ENCODE results near the gene CCDC146. TPM values are rescaled to one million over a fixed set of nuclear protein-coding genes. Genes with fewer than 3 reads are reported as not detected.
A peak's percentile ranks its signal among the peaks of the same experiment; 100 is the strongest.

Gene CCDC146
- total RNA-seq, 1 experiment from 2014 or later, result 4.7 TPM

DNA sequence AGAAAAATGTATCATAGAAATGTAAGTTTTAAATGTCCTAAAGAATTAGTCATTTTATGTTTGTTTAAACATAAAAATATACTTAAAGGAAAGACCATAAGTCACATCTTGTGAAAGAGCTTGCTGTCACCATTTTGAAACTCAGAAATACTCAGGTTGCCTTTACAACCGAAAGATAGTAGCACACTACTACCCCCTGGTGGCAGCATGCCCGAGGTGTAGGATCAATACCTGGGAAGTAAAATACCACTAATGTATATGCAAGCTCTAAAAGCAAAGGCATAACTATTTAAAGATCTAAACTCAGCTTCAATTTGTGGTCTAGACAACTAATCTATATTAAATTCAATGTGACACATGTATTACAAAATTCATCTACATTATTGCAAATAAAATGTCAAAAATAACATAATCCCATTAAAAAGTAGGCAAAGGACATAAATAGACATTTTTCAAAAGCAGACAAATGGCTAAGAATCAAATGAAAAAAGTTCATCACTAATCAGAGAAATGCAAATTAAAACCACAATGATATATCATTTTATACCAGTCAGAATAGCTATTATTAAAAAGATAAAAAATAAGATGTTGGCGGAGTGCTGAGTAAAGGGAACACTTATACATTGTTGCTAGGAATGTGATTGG, 124.9 kb downstream of the CCDC146 start:
- Histone ChIP-seq H3K79me2 (ENCODE audit: low read length) (no peaks in the 10 kb centered on the region), H3K27me3 (ENCODE audit: low read length) (no peaks in the 10 kb centered on the region), H3K4me3 (ENCODE audit: low read length) (no peak overlapping the region), H3K36me3 (ENCODE audit: low read depth, low read length) (no peaks in the 10 kb centered on the region), H3K9ac (ENCODE audit: low read length) (no peak overlapping the region), H4K20me1 (ENCODE audit: low read length) (no peaks in the 10 kb centered on the region), H3K4me1 (ENCODE audit: insufficient read depth, low read length) (no peaks in the 10 kb centered on the region; the same call in 1 of the 2 replicates), H2AFZ (ENCODE audit: low read length) (no peak overlapping the region), H3K27ac (ENCODE audit: low read length) (no peak overlapping the region), H3K9me2 (replicated peaks; ENCODE audit: low read length) (no peaks in the 10 kb centered on the region), H3F3A (ENCODE audit: low read length, unreplicated experiment) (no peaks in the 10 kb centered on the region), H3K4me2 (ENCODE audit: low read length) (no peak overlapping the region), H3K9me3 (ENCODE audit: low read length) (no peaks in the 10 kb centered on the region)
- intact Hi-C loops (cut with micrococcal nuclease), result loop anchor here (1.0 to 2.0 kb wide), 2 partner anchors 83 to 125 kb away; partner anchors contain the start of gene CCDC146
- BruUV-seq (replicated peaks), result no TSS peak
- ChIA-PET POLR2A (ENCODE audit: unreplicated experiment) (no interaction called here), CTCF (interaction anchor here (0.5 to 1.7 kb wide), 10 partner anchors 12 to 810 kb away, joined by 3 to 42 read pairs (median 4); partner anchors contain the start of genes CCDC146 and FGL2)
- DNase-seq, result peak; percentile 87
- TF ChIP-seq CTCF (conservative IDR thresholded peaks at IDR 0.05; ENCODE audit: low read depth, low read length), result peak; percentile 90
- no peak for TF ChIP-seq EZH2 (IDR thresholded peaks at IDR 0.05; ENCODE audit: low read length, unreplicated experiment)
- ATAC-seq, result peak; percentile 77

DNA sequence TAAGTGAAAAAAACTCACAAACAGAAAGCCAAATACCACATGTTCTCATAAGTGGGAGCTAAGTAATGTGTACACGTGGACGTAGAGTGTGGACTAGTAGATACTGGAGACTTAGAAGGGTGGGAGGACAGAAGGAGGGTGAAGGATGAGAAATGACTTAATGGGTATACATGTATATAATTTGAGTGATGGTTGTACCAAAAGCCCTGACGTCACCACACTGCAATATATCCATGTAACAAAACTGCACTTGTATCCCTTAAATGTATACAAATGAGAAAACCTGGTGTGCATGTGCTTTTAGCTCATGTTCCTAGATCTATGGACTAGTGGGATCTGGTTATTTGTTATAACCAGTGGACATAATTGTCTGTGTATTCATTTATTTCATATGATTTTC, 125.7 kb downstream of the CCDC146 start:
- Histone ChIP-seq H2AFZ (ENCODE audit: low read length) (no peak overlapping the region), H3F3A (ENCODE audit: low read length, unreplicated experiment) (no peaks in the 10 kb centered on the region), H3K9me3 (ENCODE audit: low read length) (no peaks in the 10 kb centered on the region), H3K27ac (ENCODE audit: low read length) (no peak overlapping the region), H3K4me3 (ENCODE audit: low read length) (no peak overlapping the region), H3K79me2 (ENCODE audit: low read length) (no peaks in the 10 kb centered on the region), H4K20me1 (ENCODE audit: low read length) (no peaks in the 10 kb centered on the region), H3K27me3 (ENCODE audit: low read length) (no peaks in the 10 kb centered on the region), H3K9ac (ENCODE audit: low read length) (no peak overlapping the region), H3K4me2 (ENCODE audit: low read length) (no peak overlapping the region), H3K9me2 (replicated peaks; ENCODE audit: low read length) (no peaks in the 10 kb centered on the region), H3K36me3 (ENCODE audit: low read depth, low read length) (no peaks in the 10 kb centered on the region), H3K4me1 (ENCODE audit: insufficient read depth, low read length) (no peaks in the 10 kb centered on the region; the same call in 1 of the 2 replicates)
- ATAC-seq (no peak), DNase-seq (no peak)
- intact Hi-C loops (cut with micrococcal nuclease), result no loop called here
- POLR2A ChIA-PET (ENCODE audit: unreplicated experiment), result no interaction called here
- TF ChIP-seq EZH2phosphoT487 (IDR thresholded peaks at IDR 0.05; ENCODE audit: borderline replicate concordance, low read length), result no peak
- TF ChIP-seq EZH2 (IDR thresholded peaks at IDR 0.05; ENCODE audit: low read length, unreplicated experiment), result no peak
- no peak for TF ChIP-seq CTCF (conservative IDR thresholded peaks at IDR 0.05; ENCODE audit: low read depth, low read length)
- BruUV-seq (replicated peaks), result no TSS peak
- CTCF ChIA-PET, result no interaction called here

DNA sequence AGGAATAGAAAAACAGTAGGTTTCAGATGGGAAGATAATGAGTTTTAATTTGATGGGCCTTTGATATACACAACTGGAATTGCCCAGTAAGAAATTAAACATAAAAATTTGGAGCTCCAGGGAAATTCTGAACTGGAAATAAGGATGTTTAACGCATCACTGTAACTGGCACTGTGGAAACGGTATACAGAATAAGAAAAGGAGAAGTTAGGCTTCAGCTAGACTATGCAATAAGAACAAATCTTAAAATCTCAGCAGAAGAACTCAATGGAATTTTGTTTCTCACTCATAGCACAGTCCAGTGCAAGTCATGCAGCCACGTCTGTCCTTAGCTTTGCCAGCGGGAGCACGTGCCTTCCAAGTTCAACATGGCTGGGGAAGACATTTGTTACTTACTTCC, 130.1 kb downstream of the CCDC146 start:
- Histone ChIP-seq H3K79me2 (ENCODE audit: low read length) (no peaks in the 10 kb centered on the region), H3K27ac (ENCODE audit: low read length) (no peak overlapping the region), H3K36me3 (ENCODE audit: low read depth, low read length) (no peaks in the 10 kb centered on the region), H3K9ac (ENCODE audit: low read length) (no peak overlapping the region), H3K27me3 (ENCODE audit: low read length) (no peaks in the 10 kb centered on the region), H3K9me3 (ENCODE audit: low read length) (no peaks in the 10 kb centered on the region), H3K4me1 (ENCODE audit: insufficient read depth, low read length) (no peaks in the 10 kb centered on the region), H4K20me1 (ENCODE audit: low read length) (no peaks in the 10 kb centered on the region), H3K4me2 (ENCODE audit: low read length) (no peak overlapping the region), H2AFZ (ENCODE audit: low read length) (no peak overlapping the region), H3K9me2 (replicated peaks; ENCODE audit: low read length) (no peaks in the 10 kb centered on the region), H3K4me3 (ENCODE audit: low read length) (no peak overlapping the region), H3F3A (ENCODE audit: low read length, unreplicated experiment) (no peaks in the 10 kb centered on the region)
- no peak for TF ChIP-seq EZH2phosphoT487 (IDR thresholded peaks at IDR 0.05; ENCODE audit: borderline replicate concordance, low read length)
- no peak for TF ChIP-seq EZH2 (IDR thresholded peaks at IDR 0.05; ENCODE audit: low read length, unreplicated experiment)
- TF ChIP-seq CTCF (conservative IDR thresholded peaks at IDR 0.05; ENCODE audit: low read depth, low read length), result no peak
- BruUV-seq (replicated peaks), result no TSS peak
- no peak for DNase-seq
- ChIA-PET CTCF (interaction anchor here (0.6 to 1.9 kb wide), 2 partner anchors 79 to 173 kb away, joined by 3 to 4 read pairs; no protein-coding TSS in a partner anchor), POLR2A (ENCODE audit: unreplicated experiment) (no interaction called here)
- ATAC-seq, result no peak
- intact Hi-C loops (cut with micrococcal nuclease), result no loop called here
